ENCODE measurements around the gene DAB2IP. TPM values are rescaled to one million over a fixed set of nuclear protein-coding genes. Genes with fewer than 3 reads are reported as not detected.

DAB2IP gene
- total and polyA plus RNA-seq, 2 of the 4 experiments (the other 2 are of a cell fraction), result 5.6 to 17.2 TPM

DNA sequence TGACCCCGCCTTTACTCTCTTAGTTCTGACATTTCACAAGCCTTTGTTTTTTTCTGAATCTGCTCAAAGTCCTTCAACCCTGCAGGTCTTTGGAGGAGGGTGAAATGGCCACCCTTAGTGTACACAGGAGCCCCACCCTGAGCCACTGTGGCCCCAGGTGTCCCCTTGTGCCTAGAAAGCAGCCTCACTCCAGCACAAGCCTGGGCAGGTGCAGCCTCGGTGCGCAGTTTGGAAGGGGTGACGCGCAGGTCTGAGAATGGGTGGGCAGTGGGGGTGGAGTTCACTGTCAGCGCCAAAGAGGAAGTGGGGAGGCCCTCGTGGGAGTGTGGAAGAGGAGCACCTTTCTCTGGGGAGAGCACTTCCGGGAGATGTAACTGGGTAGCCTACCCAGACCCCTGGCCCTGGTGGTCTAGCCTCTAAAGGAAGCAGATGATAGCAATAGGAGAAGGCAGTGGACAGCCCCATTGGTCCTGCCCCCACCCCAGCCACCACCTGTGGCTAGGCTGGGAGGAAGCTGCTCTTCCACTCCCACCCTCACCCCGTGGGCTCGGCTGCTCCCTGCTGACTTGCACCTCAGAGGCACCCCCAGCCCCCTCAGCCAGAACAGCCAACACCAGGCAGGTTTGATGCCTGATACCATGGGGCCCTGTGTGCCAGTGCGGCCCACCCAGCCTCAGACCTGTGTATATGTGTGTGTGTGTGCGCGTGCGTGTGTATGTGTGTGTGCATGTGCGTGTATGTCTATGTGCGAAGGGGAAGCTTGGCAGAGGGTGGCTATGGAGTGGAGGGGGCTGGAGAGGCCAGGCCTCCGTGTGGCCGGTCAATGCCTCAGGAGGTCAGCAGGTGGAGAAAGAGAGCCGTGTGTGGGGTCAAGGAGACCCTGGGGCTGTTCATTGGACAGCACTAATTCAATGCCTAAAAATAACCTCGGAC, 16.8 kb upstream of the DAB2IP start (continued):
- TF ChIP-seq RFX5 (IDR thresholded peaks at IDR 0.05; ENCODE audit: low read depth, low read length) (no peak), NFE2L2 (IDR thresholded peaks at IDR 0.05; ENCODE audit: low read depth, low read length) (no peak)

DNA sequence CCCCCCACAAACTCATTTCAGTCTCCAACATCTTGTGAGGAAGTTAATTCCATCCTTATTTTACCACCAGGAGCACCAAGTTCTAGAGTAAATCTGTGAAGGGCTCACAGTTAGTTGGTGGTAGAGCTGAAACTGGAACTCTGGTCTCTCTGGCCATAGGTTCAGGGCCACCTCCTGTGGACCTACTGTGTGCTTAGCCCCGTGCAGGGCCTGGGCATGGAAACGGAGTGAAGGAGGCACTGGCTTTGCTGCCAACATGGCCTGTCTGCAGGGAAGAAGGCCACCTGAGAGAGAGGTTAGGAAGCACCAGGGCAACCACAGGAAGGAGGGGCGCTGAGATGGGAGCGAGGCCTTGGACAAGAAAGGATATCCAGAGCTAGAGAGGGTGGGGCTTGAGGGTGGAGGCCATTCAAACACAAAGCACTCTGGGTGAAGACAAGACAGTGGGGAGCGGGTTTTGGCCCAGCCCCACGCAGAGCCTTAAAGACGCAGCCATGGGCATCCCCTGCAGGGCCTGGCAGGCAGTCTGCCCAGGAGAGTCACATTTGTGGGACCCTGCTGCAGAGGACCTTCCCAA, 16.0 kb upstream of the DAB2IP start:
- H3K4me2 ChIP-seq (ENCODE audit: low read depth, low read length), result no peak overlapping the region
- H3K56ac ChIP-seq (ENCODE audit: extremely low read depth, insufficient read depth, low read length), result no peak overlapping the region
- in situ Hi-C loops (cut with MboI; ENCODE audit: low sequenced_read_pairs) (no loop called here), dilution Hi-C loops (cut with HindIII; ENCODE audit: low sequenced_read_pairs, unreplicated experiment) (no loop called here), intact Hi-C loops (cut with micrococcal nuclease) (no loop called here)
- peaks cover 11% of the 10 kb centered on the region; the same call in 1 of the 2 replicates for H3K4me1 ChIP-seq (ENCODE audit: control insufficient read depth, insufficient read depth, low read length)
- 100% methylated on average over 1 of the region's 7 CpGs; no CpG with 5 or more reads in 1 of the 2 experiments for WGBS, 2 experiments (ENCODE audit: extremely low coverage in 2 of 2, insufficient read length in 1 of 2)
- no peak overlapping the region for H2BK15ac ChIP-seq (ENCODE audit: low read depth, low read length)
- no peak overlapping the region for H2BK120ac ChIP-seq (ENCODE audit: low read depth, low read length)
- no peak overlapping the region for H2AK9ac ChIP-seq (replicated peaks; ENCODE audit: low read depth, low read length, poor library complexity)
- no peaks in the 10 kb centered on the region; a peak in 1 of 4 replicates for H3K79me1 ChIP-seq (ENCODE audit: low read depth in 1 of 2, low read length in 2 of 2)
- no peak overlapping the region for H2BK5ac ChIP-seq (ENCODE audit: low read depth, low read length, poor library complexity, severe bottlenecking)
- H3K27ac ChIP-seq (ENCODE audit: insufficient read depth, low read length), result no peak overlapping the region
- H3K4me3 ChIP-seq (ENCODE audit: insufficient read depth, low read depth, low read length), result no peak overlapping the region
- ATAC-seq (ENCODE audit: low read depth) (no peak), DNase-seq (no peak)
- ChIA-PET POLR2A (ENCODE audit: unreplicated experiment) (no interaction called here), CTCF (no interaction called here)
- no peak overlapping the region for H3K9ac ChIP-seq (ENCODE audit: low read depth, low read length)
- H2AK5ac ChIP-seq (ENCODE audit: low read depth, low read length), result no peak overlapping the region
- H4K20me1 ChIP-seq (ENCODE audit: insufficient read depth, low read length), result peaks cover 16% of the 10 kb centered on the region
- H3K14ac ChIP-seq (replicated peaks; ENCODE audit: low read depth, low read length), result no peak overlapping the region
- H3K27me3 ChIP-seq (ENCODE audit: control insufficient read depth, insufficient read depth, low read length), result no peaks in the 10 kb centered on the region
- H4K5ac ChIP-seq (ENCODE audit: low read depth, low read length), result no peak overlapping the region
- no peaks in the 10 kb centered on the region for H3K9me3 ChIP-seq (ENCODE audit: control insufficient read depth, insufficient read depth, low read length)
- H2AFZ ChIP-seq (replicated peaks; ENCODE audit: low read length, poor library complexity), result no peak overlapping the region
- no TSS peak for BruUV-seq (replicated peaks)
- H3K18ac ChIP-seq (ENCODE audit: low read depth, low read length), result no peak overlapping the region
- no peak overlapping the region for H2BK20ac ChIP-seq (ENCODE audit: low read depth, low read length)
- no peak overlapping the region for H3K23ac ChIP-seq (ENCODE audit: low read depth, low read length)
- no peaks in the 10 kb centered on the region for H3K36me3 ChIP-seq (ENCODE audit: control insufficient read depth, insufficient read depth, low read length)
- no peak overlapping the region for H4K91ac ChIP-seq (ENCODE audit: insufficient read depth, low read depth, low read length)
- no peak overlapping the region for H3K4ac ChIP-seq (ENCODE audit: low read depth, low read length)
- TF ChIP-seq POLR2A (IDR thresholded peaks at IDR 0.05; ENCODE audit: low read depth, low read length) (no peak), FOS (IDR thresholded peaks at IDR 0.05; ENCODE audit: low read depth, low read length) (no peak), CEBPB (IDR thresholded peaks at IDR 0.05; ENCODE audit: low read depth, low read length) (no peak), SMC3 (IDR thresholded peaks at IDR 0.05; ENCODE audit: low read depth, low read length) (no peak), MXI1 (IDR thresholded peaks at IDR 0.05; ENCODE audit: borderline replicate concordance, low read depth, low read length) (no peak), BHLHE40 (IDR thresholded peaks at IDR 0.05; ENCODE audit: low read depth, low read length) (no peak), RCOR1 (IDR thresholded peaks at IDR 0.05; ENCODE audit: insufficient replicate concordance, low read length) (no peak), NFE2L2 (IDR thresholded peaks at IDR 0.05; ENCODE audit: low read depth, low read length) (no peak), MAFK (IDR thresholded peaks at IDR 0.05; ENCODE audit: low read depth, low read length) (no peak)
- no peak overlapping the region for H4K8ac ChIP-seq (ENCODE audit: low read depth in 2 of 2, low read length in 2 of 2)
- H3K9me1 ChIP-seq (ENCODE audit: insufficient read depth, low read length), result no peaks in the 10 kb centered on the region
